ENCODE measurements around the gene CBX5.

GRCh38 chr12:54217774-54218241, 62.1 kb downstream of the CBX5 start:
- TF ChIP-seq SIN3A (IDR thresholded peaks at IDR 0.05; ENCODE audit: borderline replicate concordance, insufficient read depth, low read length) (no peak), POLR2AphosphoS5 (IDR thresholded peaks at IDR 0.05; ENCODE audit: low read depth, low read length) (no peak), REST (IDR thresholded peaks at IDR 0.05; ENCODE audit: insufficient read depth in 1 of 2, low read depth in 2 of 2, low read length in 2 of 2) (no peak), TAF1 (IDR thresholded peaks at IDR 0.05; ENCODE audit: borderline replicate concordance, insufficient read depth, low read length) (no peak)
